CD1c-positive myeloid dendritic cell (primary cell): ENCODE measurements around the gene NEK7.
A peak's percentile ranks its signal among the peaks of the same experiment; 100 is the strongest.
"Not testable (repeated sequence)": the region's sequence is repeated elsewhere in the genome, so short reads cannot be mapped to it uniquely, and the experiment has no call there.

Experiments used
- DNase-seq: peaks from one replicate; pipeline ENCODE4 v3.0.0-alpha.2; 2016; ENCODE audit errors: extremely low spot score

NEK7 gene

GRCh38 chr1:198205016-198205684, 48.4 kb downstream of the NEK7 start:
- no peak for DNase-seq

- no peak for DNase-seq
These were observed 49.5 kb downstream of the NEK7 start for GRCh38 chr1:198206292-198206691.

- no peak for DNase-seq
These were observed 54.9 kb downstream of the NEK7 start for GRCh38 chr1:198211696-198212095.

- no peak for DNase-seq
These were observed 55.3 kb downstream of the NEK7 start for GRCh38 chr1:198212126-198212525.

GRCh38 chr1:198212675-198213074, 55.9 kb downstream of the NEK7 start:
- no peak for DNase-seq

- no peak for DNase-seq
These were observed 58.1 kb downstream of the NEK7 start for GRCh38 chr1:198214924-198215323.

- no peak for DNase-seq
These were observed 63.6 kb downstream of the NEK7 start for GRCh38 chr1:198220428-198220827.

GRCh38 chr1:198227010-198227409, 70.2 kb downstream of the NEK7 start:
- DNase-seq = not testable (repeated sequence)

GRCh38 chr1:198227454-198227853, 70.7 kb downstream of the NEK7 start:
- DNase-seq = not testable (repeated sequence)

- DNase-seq = no peak
These were observed 72.1 kb downstream of the NEK7 start for GRCh38 chr1:198228925-198229324.

GRCh38 chr1:198231779-198232178, 75.0 kb downstream of the NEK7 start:
- no peak for DNase-seq

GRCh38 chr1:198232378-198232777, 75.6 kb downstream of the NEK7 start:
- DNase-seq = no peak

GRCh38 chr1:198232940-198233675, 76.3 kb downstream of the NEK7 start:
- no peak for DNase-seq

- no peak for DNase-seq
These were observed 77.9 kb downstream of the NEK7 start for GRCh38 chr1:198234520-198235251.

- DNase-seq = peak; percentile 80
These were observed 81.3 kb downstream of the NEK7 start for GRCh38 chr1:198238121-198238520.

GRCh38 chr1:198241553-198241952, 84.8 kb downstream of the NEK7 start:
- no peak for DNase-seq

GRCh38 chr1:198244772-198245171, 88.0 kb downstream of the NEK7 start:
- no peak for DNase-seq

- DNase-seq = peak; percentile 34
These were observed 88.6 kb downstream of the NEK7 start for GRCh38 chr1:198245379-198245778.

GRCh38 chr1:198246337-198246736, 89.5 kb downstream of the NEK7 start:
- DNase-seq = no peak

GRCh38 chr1:198253259-198253658, 96.5 kb downstream of the NEK7 start:
- DNase-seq = no peak

GRCh38 chr1:198253668-198254067, 96.9 kb downstream of the NEK7 start:
- peak; percentile 47 for DNase-seq

GRCh38 chr1:198254521-198254920, 97.7 kb downstream of the NEK7 start:
- no peak for DNase-seq

- no peak for DNase-seq
These were observed 98.2 kb downstream of the NEK7 start for GRCh38 chr1:198254948-198255347.
